SK-N-SH (cell line): ENCODE measurements around the gene SLC13A2. TPM values are rescaled to one million over a fixed set of nuclear protein-coding genes. Genes with fewer than 3 reads are reported as not detected.

Experiments
- CTCF ChIA-PET: fragments of 300-600, 350-600 bp; formaldehyde crosslinking; extraction: SDS; loops from one replicate; lab custom pipeline; 2021; lab: Yijun Ruan, JAX
- POLR2A ChIA-PET: fragments of 350-600 bp; sonication (Branson Sonifier 250); formaldehyde crosslinking; extraction: SDS; loops from one replicate; lab custom pipeline; 2020; ENCODE audit warnings: antibody characterized with exemption, inconsistent platforms; lab: Yijun Ruan, JAX
- DNase-seq: peaks from one replicate; pipeline ENCODE4 v3.0.0; 2012
- H2AFZ ChIP-seq: fragments of 200-600 bp; sonication (generic); 2 replicates; pipeline ENCODE4 v1.8.1; 2016; ENCODE audit warnings: antibody characterized with exemption, mild to moderate bottlenecking, low read depth
- H3F3A ChIP-seq: fragments of 200-600 bp; sonication (generic); replicated peaks from 2 replicates; pipeline ENCODE3; 2016; ENCODE audit warnings: antibody characterized with exemption, mild to moderate bottlenecking; ENCODE audit not compliant: insufficient read depth
- H3K27ac ChIP-seq, 2 experiments: fragments of 200-500 bp in 1 of 2; fragments of 200-600 bp in 1 of 2; sonication (Bioruptor generic) in 1 of 2; sonication (generic), shearing (Covaris generic) in 1 of 2; 2 replicates each; pipeline versions ENCODE4 v1.5.1 to v1.6.1; 2014 to 2016; ENCODE audit warnings: low read depth in 2 of 2, inconsistent platforms in 1 of 2, low read length in 1 of 2, mild to moderate bottlenecking in 1 of 2, mixed read lengths in 1 of 2
- H3K27me3 ChIP-seq: fragments of 200-600 bp; sonication (generic), shearing (Covaris generic); 2 replicates; pipeline ENCODE4 v1.6.1; 2016; ENCODE audit warnings: mixed run types; ENCODE audit not compliant: insufficient read depth
- H3K36me3 ChIP-seq, 2 experiments: fragments of 200-500 bp in 1 of 2; fragments of 200-600 bp in 1 of 2; sonication (Bioruptor generic) in 1 of 2; sonication (generic) in 1 of 2; replicated peaks in 1 of 2; 2 replicates each; pipeline versions ENCODE3 to v1.5.1; 2014 to 2016; ENCODE audit warnings: low read length in 1 of 2, mild to moderate bottlenecking in 1 of 2; ENCODE audit not compliant: insufficient read depth in 2 of 2, control insufficient read depth in 1 of 2
- H3K4me1 ChIP-seq, 2 experiments: fragments of 200-500 bp in 1 of 2; fragments of 200-600 bp in 1 of 2; sonication (Bioruptor generic) in 1 of 2; sonication (generic), shearing (Covaris generic) in 1 of 2; 2 replicates each; pipeline versions ENCODE4 v1.5.1 to v1.6.1; 2014 to 2016; ENCODE audit warnings: low read depth in 1 of 2, low read length in 1 of 2, mixed run types in 1 of 2; ENCODE audit not compliant: insufficient read depth in 2 of 2, control insufficient read depth in 1 of 2
- H3K4me2 ChIP-seq: fragments of 200-600 bp; sonication (generic), shearing (Covaris generic); 2 replicates; pipeline ENCODE4 v1.6.1; 2017; ENCODE audit warnings: mixed run types
- H3K4me3 ChIP-seq, 2 experiments: fragments of 200-500 bp in 1 of 2; fragments of 200-600 bp in 1 of 2; sonication (Bioruptor generic) in 1 of 2; sonication (generic), shearing (Covaris generic) in 1 of 2; 2 replicates each; pipeline versions ENCODE4 v1.5.1 to v1.8.1; 2014 to 2016; ENCODE audit warnings: low read depth in 2 of 2, inconsistent platforms in 1 of 2, low read length in 1 of 2, mild to moderate bottlenecking in 1 of 2, mixed read lengths in 1 of 2, moderate library complexity in 1 of 2
- H3K79me2 ChIP-seq: fragments of 200-600 bp; sonication (generic); 2 replicates; pipeline ENCODE4 v1.8.1; 2017; ENCODE audit warnings: mild to moderate bottlenecking; ENCODE audit not compliant: insufficient read depth
- H3K9ac ChIP-seq: fragments of 200-600 bp; sonication (generic); 2 replicates; pipeline ENCODE4 v1.6.1; 2017; ENCODE audit warnings: mixed run types
- H3K9me2 ChIP-seq: fragments of 200-600 bp; sonication (generic); 2 replicates; pipeline ENCODE4 v1.6.1; 2017; ENCODE audit warnings: mixed run types
- H3K9me3 ChIP-seq: fragments of 200-600 bp; sonication (generic); 2 replicates; pipeline ENCODE4 v1.6.1; 2017; ENCODE audit warnings: mixed run types, mild to moderate bottlenecking, moderate library complexity
- H4K20me1 ChIP-seq: fragments of 200-600 bp; sonication (generic); 2 replicates; pipeline ENCODE4 v1.6.1; 2017; ENCODE audit warnings: mild to moderate bottlenecking, mixed run types; ENCODE audit not compliant: insufficient read depth
- EZH2phosphoT487 ChIP-seq: fragments of 200-600 bp; sonication (generic); IDR thresholded peaks from 2 replicates; pipeline ENCODE4 v1.6.1; 2017; ENCODE audit warnings: low read depth, mixed run types, mild to moderate bottlenecking, antibody characterized with exemption, moderate library complexity, borderline replicate concordance
- FOSL2 ChIP-seq: IDR thresholded peaks from 2 replicates; pipeline ENCODE4 v1.4.0; 2012; ENCODE audit warnings: low read depth, mild to moderate bottlenecking, moderate library complexity, borderline replicate concordance
- FOXJ3 ChIP-seq: sonication (generic); formaldehyde crosslinking; IDR thresholded peaks from 2 replicates; pipeline ENCODE4 v1.5.1; 2020; ENCODE audit warnings: mild to moderate bottlenecking, missing genetic modification reagents
- FOXM1 ChIP-seq: IDR thresholded peaks from 2 replicates; pipeline ENCODE4 v1.4.0; 2012; ENCODE audit warnings: low read depth, mild to moderate bottlenecking
- GABPA ChIP-seq: IDR thresholded peaks from 2 replicates; pipeline ENCODE4 v1.4.0; 2012; ENCODE audit warnings: low read depth, mild to moderate bottlenecking
- GATA2 ChIP-seq: sonication (generic); formaldehyde crosslinking; IDR thresholded peaks from 2 replicates; pipeline ENCODE4 v1.5.0; 2020; ENCODE audit warnings: mild to moderate bottlenecking, missing genetic modification reagents
- MEF2A ChIP-seq: IDR thresholded peaks from 2 replicates; pipeline ENCODE4 v1.4.0; 2012; ENCODE audit warnings: low read depth, borderline replicate concordance
- NFIC ChIP-seq: IDR thresholded peaks from 2 replicates; pipeline ENCODE4 v1.4.0; 2012; ENCODE audit warnings: borderline replicate concordance
- NRF1 ChIP-seq: IDR thresholded peaks from 2 replicates; pipeline ENCODE4 v1.6.1; 2012; ENCODE audit warnings: low read depth, mild to moderate bottlenecking, low read length
- PBX3 ChIP-seq: IDR thresholded peaks from 2 replicates; pipeline ENCODE4; 2012
- POLR2AphosphoS5 ChIP-seq: IDR thresholded peaks from 2 replicates; pipeline ENCODE4 v1.6.1; 2012; ENCODE audit warnings: low read depth, low read length
- RAD21 ChIP-seq: IDR thresholded peaks from 2 replicates; pipeline ENCODE4 v1.6.1; 2012; ENCODE audit warnings: mild to moderate bottlenecking, low read length
- RCOR1 ChIP-seq: fragments of 150-350 bp; IDR thresholded peaks from 2 replicates; pipeline ENCODE4 v1.6.1; 2017; ENCODE audit warnings: antibody characterized with exemption, low read length
- RXRA ChIP-seq: IDR thresholded peaks from 2 replicates; pipeline ENCODE4 v1.4.0; 2012; ENCODE audit warnings: low read depth, mild to moderate bottlenecking, borderline replicate concordance
- SIN3A ChIP-seq: IDR thresholded peaks from 2 replicates; pipeline ENCODE4 v1.6.1; 2012; ENCODE audit warnings: low read depth, mild to moderate bottlenecking, low read length, moderate library complexity, borderline replicate concordance
- SMC3 ChIP-seq: IDR thresholded peaks from 2 replicates; pipeline ENCODE4 v1.6.1; 2012; ENCODE audit warnings: low read depth, low read length, improper control_type of control experiment
- TCF12 ChIP-seq: IDR thresholded peaks from 2 replicates; pipeline ENCODE4 v1.4.0; 2012
- TEAD4 ChIP-seq: IDR thresholded peaks from 2 replicates; pipeline ENCODE4 v1.4.0; 2012; ENCODE audit warnings: mild to moderate bottlenecking, borderline replicate concordance; ENCODE audit not compliant: insufficient read depth
- WGBS: methylation state at CpG from one replicate; pipeline ENCODE4 v1.1.6; 2017; ENCODE audit warnings: low lambda C conversion rate; 5-methylcytosine and 5-hydroxymethylcytosine counted together
- polyA plus RNA-seq, 3 experiments: library from polyadenylated mRNA; depleted of rRNA; stranded (reverse); fragments of >200 nt; gene quantifications; 2 replicates each; pipeline ENCODE4 v1.2.3, GENCODE V29; 2012
- TF ChIP-seq, protein P1 (sequence below): IDR thresholded peaks from 2 replicates; pipeline ENCODE4 v1.4.0; 2012; ENCODE audit warnings: low read depth, borderline replicate concordance
- TF ChIP-seq, protein P2 (sequence below): fragments of 150-350 bp; IDR thresholded peaks from 2 replicates; pipeline ENCODE4 v1.6.1; 2016; ENCODE audit warnings: mild to moderate bottlenecking, low read depth, low read length
- TF ChIP-seq, protein P3 (sequence below): IDR thresholded peaks from 2 replicates; pipeline ENCODE4 v1.4.0; 2012; ENCODE audit warnings: low read depth
- TF ChIP-seq, protein P4 (sequence below): fragments of 150-350 bp; IDR thresholded peaks from 2 replicates; pipeline ENCODE4 v1.6.1; 2017; ENCODE audit warnings: antibody characterized with exemption, low read length, low read depth, borderline replicate concordance

The SLC13A2 gene
- polyA plus RNA-seq, 1 of the 3 experiments (the other 2 are of a cell fraction): not detected

DNA sequence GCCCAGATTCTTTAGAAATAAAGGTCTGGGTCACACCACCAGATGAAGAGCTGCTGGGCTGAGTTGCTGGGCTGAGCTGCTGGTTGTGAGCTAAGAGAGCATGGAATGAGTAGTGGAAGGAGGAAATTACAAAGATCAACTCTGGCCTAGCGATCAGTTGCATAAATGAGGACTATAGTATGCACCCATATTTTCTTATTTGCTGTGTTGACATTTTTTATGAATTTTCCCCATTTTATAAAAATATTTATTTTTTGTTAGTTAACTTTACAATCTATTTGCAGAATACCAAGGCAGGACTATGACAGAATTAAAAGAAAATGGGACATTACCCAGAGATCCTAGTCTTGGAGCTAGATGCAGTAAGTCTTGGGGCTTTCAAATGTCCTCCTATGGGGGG lies 23.6 kb upstream of the SLC13A2 start:
- Histone ChIP-seq H3K9me3 (no peaks in the 10 kb centered on the region; the same call in 1 of the 2 replicates), H3K79me2 (no peaks in the 10 kb centered on the region), H3K9ac (no peak overlapping the region), H3K27me3 (no peaks in the 10 kb centered on the region; the same call in 1 of the 2 replicates), H4K20me1 (no peaks in the 10 kb centered on the region), H3K9me2 (no peaks in the 10 kb centered on the region), H3K4me2 (no peak overlapping the region), H2AFZ (no peak overlapping the region), H3K4me3 (no peak overlapping the region), H3K36me3 (no peaks in the 10 kb centered on the region), H3K27ac (no peak overlapping the region), H3F3A (no peaks in the 10 kb centered on the region), H3K4me1 (no peaks in the 10 kb centered on the region)
- TF ChIP-seq, protein P1, sequence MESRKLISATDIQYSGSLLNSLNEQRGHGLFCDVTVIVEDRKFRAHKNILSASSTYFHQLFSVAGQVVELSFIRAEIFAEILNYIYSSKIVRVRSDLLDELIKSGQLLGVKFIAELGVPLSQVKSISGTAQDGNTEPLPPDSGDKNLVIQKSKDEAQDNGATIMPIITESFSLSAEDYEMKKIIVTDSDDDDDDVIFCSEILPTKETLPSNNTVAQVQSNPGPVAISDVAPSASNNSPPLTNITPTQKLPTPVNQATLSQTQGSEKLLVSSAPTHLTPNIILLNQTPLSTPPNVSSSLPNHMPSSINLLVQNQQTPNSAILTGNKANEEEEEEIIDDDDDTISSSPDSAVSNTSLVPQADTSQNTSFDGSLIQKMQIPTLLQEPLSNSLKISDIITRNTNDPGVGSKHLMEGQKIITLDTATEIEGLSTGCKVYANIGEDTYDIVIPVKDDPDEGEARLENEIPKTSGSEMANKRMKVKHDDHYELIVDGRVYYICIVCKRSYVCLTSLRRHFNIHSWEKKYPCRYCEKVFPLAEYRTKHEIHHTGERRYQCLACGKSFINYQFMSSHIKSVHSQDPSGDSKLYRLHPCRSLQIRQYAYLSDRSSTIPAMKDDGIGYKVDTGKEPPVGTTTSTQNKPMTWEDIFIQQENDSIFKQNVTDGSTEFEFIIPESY: no peak
- TF ChIP-seq RAD21: no peak
- no peak for TF ChIP-seq PBX3
- TF ChIP-seq FOXJ3: no peak
- no peak for TF ChIP-seq RCOR1
- TF ChIP-seq GABPA: no peak
- TF ChIP-seq SMC3: no peak
- TF ChIP-seq MEF2A: no peak
- no peak for TF ChIP-seq TCF12
- TF ChIP-seq SIN3A: no peak
- no peak for TF ChIP-seq TEAD4
- TF ChIP-seq, protein P2, sequence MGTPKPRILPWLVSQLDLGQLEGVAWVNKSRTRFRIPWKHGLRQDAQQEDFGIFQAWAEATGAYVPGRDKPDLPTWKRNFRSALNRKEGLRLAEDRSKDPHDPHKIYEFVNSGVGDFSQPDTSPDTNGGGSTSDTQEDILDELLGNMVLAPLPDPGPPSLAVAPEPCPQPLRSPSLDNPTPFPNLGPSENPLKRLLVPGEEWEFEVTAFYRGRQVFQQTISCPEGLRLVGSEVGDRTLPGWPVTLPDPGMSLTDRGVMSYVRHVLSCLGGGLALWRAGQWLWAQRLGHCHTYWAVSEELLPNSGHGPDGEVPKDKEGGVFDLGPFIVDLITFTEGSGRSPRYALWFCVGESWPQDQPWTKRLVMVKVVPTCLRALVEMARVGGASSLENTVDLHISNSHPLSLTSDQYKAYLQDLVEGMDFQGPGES: no peak
- ChIA-PET CTCF (interaction anchor here (0.5 to 1.1 kb wide), 3 partner anchors 16 to 152 kb away, joined by 3 to 4 read pairs (median 3); no protein-coding TSS in a partner anchor), POLR2A (no interaction called here)
- 17% methylated on average over 1 of the region's 1 CpG for WGBS
- no peak for DNase-seq

DNA sequence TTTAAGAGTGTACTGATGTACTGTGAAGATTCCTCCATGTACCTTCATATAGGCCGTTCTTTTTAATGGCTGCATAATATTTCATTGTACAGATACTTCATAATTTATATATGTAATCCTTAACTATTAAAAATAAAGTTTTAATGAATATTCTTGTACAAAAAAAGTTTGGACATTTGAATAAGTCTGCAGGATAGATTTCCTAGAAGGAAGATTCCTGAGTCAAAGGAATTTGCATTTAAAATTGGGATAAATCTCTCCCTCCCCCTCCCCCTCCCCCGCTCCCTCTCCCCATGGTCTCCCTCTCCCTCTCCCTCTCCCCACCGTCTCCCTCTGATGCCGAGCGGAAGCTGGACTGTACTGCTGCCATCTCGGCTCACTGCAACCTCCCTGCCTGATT lies 15.6 kb upstream of the SLC13A2 start:
- Histone ChIP-seq H3K9me2 (no peaks in the 10 kb centered on the region), H3K36me3 (no peaks in the 10 kb centered on the region), H3K4me2 (no peak overlapping the region), H3K4me1 (no peaks in the 10 kb centered on the region), H2AFZ (no peak overlapping the region), H4K20me1 (no peaks in the 10 kb centered on the region), H3K27ac (no peak overlapping the region), H3K79me2 (no peaks in the 10 kb centered on the region), H3K27me3 (peaks cover 6% of the 10 kb centered on the region; the same call in 1 of the 2 replicates), H3K9me3 (no peaks in the 10 kb centered on the region), H3F3A (no peaks in the 10 kb centered on the region), H3K9ac (no peak overlapping the region), H3K4me3 (no peak overlapping the region)
- DNase-seq: no peak
- ChIA-PET POLR2A (no interaction called here), CTCF (no interaction called here)
- 50% methylated on average over 6 of the region's 6 CpGs for WGBS
- TF ChIP-seq RXRA (no peak), POLR2AphosphoS5 (no peak), FOXM1 (no peak), PBX3 (no peak), RCOR1 (no peak), FOXJ3 (no peak), EZH2phosphoT487 (no peak), NRF1 (no peak), NFIC (no peak), FOSL2 (no peak), GATA2 (no peak)
- TF ChIP-seq, protein P2: no peak
- TF ChIP-seq, protein P3, sequence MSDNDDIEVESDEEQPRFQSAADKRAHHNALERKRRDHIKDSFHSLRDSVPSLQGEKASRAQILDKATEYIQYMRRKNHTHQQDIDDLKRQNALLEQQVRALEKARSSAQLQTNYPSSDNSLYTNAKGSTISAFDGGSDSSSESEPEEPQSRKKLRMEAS: no peak
- TF ChIP-seq, protein P4, sequence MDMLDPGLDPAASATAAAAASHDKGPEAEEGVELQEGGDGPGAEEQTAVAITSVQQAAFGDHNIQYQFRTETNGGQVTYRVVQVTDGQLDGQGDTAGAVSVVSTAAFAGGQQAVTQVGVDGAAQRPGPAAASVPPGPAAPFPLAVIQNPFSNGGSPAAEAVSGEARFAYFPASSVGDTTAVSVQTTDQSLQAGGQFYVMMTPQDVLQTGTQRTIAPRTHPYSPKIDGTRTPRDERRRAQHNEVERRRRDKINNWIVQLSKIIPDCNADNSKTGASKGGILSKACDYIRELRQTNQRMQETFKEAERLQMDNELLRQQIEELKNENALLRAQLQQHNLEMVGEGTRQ: no peak
